OCI-LY1 (cell line): ENCODE results near the gene CHCHD6.

Experiments
- H2AFZ ChIP-seq: fragments of 200-600 bp; sonication (generic), shearing (Covaris generic); 2 replicates; pipeline ENCODE4 v1.6.0; 2014; ENCODE audit warnings: antibody characterized with exemption, mild to moderate bottlenecking, low read length
- H3F3A ChIP-seq: fragments of 200-600 bp; sonication (generic), shearing (Covaris generic); 2 replicates; pipeline ENCODE4 v1.6.0; 2014; ENCODE audit warnings: mild to moderate bottlenecking, antibody characterized with exemption, low read length, moderate library complexity; ENCODE audit not compliant: insufficient read depth
- H3K27ac ChIP-seq: fragments of 200-600 bp; sonication (generic); 2 replicates; pipeline ENCODE4 v1.5.1; 2014; ENCODE audit warnings: low read length, mixed run types, mild to moderate bottlenecking, low read depth; ENCODE audit not compliant: poor library complexity, severe bottlenecking
- H3K27me3 ChIP-seq: fragments of 200-600 bp; sonication (generic); 2 replicates; pipeline ENCODE4 v1.6.0; 2014; ENCODE audit warnings: antibody characterized with exemption, mild to moderate bottlenecking, low read length, moderate library complexity; ENCODE audit not compliant: insufficient read depth
- H3K36me3 ChIP-seq: fragments of 200-600 bp; sonication (generic); 2 replicates; pipeline ENCODE4 v1.6.1; 2014; ENCODE audit warnings: mild to moderate bottlenecking, antibody characterized with exemption, low read length, moderate library complexity, mixed read lengths; ENCODE audit not compliant: insufficient read depth
- H3K4me1 ChIP-seq: fragments of 200-600 bp; sonication (generic); 2 replicates; pipeline ENCODE4 v1.5.1; 2014; ENCODE audit warnings: mild to moderate bottlenecking, low read length, moderate library complexity; ENCODE audit not compliant: insufficient read depth, severe bottlenecking
- H3K4me2 ChIP-seq: fragments of 200-600 bp; sonication (generic), shearing (Covaris generic); 2 replicates; pipeline ENCODE4 v1.6.1; 2014; ENCODE audit warnings: low read length
- H3K4me3 ChIP-seq: fragments of 200-600 bp; sonication (generic); 2 replicates; pipeline ENCODE4 v1.5.1; 2014; ENCODE audit warnings: low read length, low read depth, mild to moderate bottlenecking, mixed read lengths; ENCODE audit not compliant: poor library complexity, severe bottlenecking
- H3K79me2 ChIP-seq: fragments of 200-600 bp; shearing (Covaris generic); 2 replicates; pipeline ENCODE4 v1.6.1; 2016; ENCODE audit warnings: mixed run types, low read length, mixed read lengths; ENCODE audit not compliant: insufficient read depth
- H3K9ac ChIP-seq: fragments of 200-600 bp; sonication (generic), shearing (Covaris generic); 2 replicates; pipeline ENCODE4 v1.6.1; 2014; ENCODE audit warnings: mild to moderate bottlenecking, low read length, mixed read lengths
- H3K9me2 ChIP-seq: fragments of 200-600 bp; sonication (generic), shearing (Covaris generic); 2 replicates; pipeline ENCODE4 v1.6.1; 2014; ENCODE audit warnings: low read depth, mild to moderate bottlenecking, low read length, mixed read lengths
- H3K9me3 ChIP-seq: fragments of 200-600 bp; shearing (Covaris generic); 2 replicates; pipeline ENCODE4 v1.6.1; 2014; ENCODE audit warnings: low read length, mixed read lengths
- H4K20me1 ChIP-seq: fragments of 200-600 bp; sonication (generic), shearing (Covaris generic); 2 replicates; pipeline ENCODE4 v1.6.0; 2016; ENCODE audit warnings: mild to moderate bottlenecking, low read length; ENCODE audit not compliant: insufficient read depth
- CTCF ChIP-seq: fragments of 200-600 bp; sonication (generic), shearing (Covaris generic); IDR thresholded peaks from 2 replicates; pipeline ENCODE4 v1.5.1; 2017; ENCODE audit warnings: mild to moderate bottlenecking, antibody characterized with exemption, low read length, moderate library complexity, mixed read lengths
- EZH2 ChIP-seq: fragments of 200-600 bp; sonication (generic), shearing (Covaris generic); IDR thresholded peaks from 2 replicates; pipeline ENCODE4 v1.8.0; 2017; ENCODE audit warnings: borderline replicate concordance, mixed run types, mild to moderate bottlenecking, antibody characterized with exemption, low read length, moderate library complexity, mixed read lengths

Gene CHCHD6

GRCh38 chr3:126849768-126850167, 145.7 kb downstream of the CHCHD6 start:
- no peak overlapping the region for H3K4me2 ChIP-seq
- H3F3A ChIP-seq, result no peaks in the 10 kb centered on the region
- H3K9me2 ChIP-seq, result no peaks in the 10 kb centered on the region
- no peaks in the 10 kb centered on the region for H3K4me1 ChIP-seq
- no peak overlapping the region for H3K9ac ChIP-seq
- no peaks in the 10 kb centered on the region for H3K27me3 ChIP-seq
- no peak overlapping the region for H3K4me3 ChIP-seq
- H3K36me3 ChIP-seq, result no peaks in the 10 kb centered on the region
- H3K9me3 ChIP-seq, result no peaks in the 10 kb centered on the region
- no peak overlapping the region for H3K27ac ChIP-seq
- TF ChIP-seq EZH2 (no peak), CTCF (no peak)
- H4K20me1 ChIP-seq, result no peaks in the 10 kb centered on the region
- H3K79me2 ChIP-seq, result no peaks in the 10 kb centered on the region
- no peak overlapping the region for H2AFZ ChIP-seq

- Histone ChIP-seq H3K9ac (no peak overlapping the region), H3K9me2 (no peaks in the 10 kb centered on the region), H3K79me2 (no peaks in the 10 kb centered on the region), H4K20me1 (no peaks in the 10 kb centered on the region), H3K36me3 (no peaks in the 10 kb centered on the region), H3K27ac (no peak overlapping the region), H3K9me3 (no peaks in the 10 kb centered on the region), H3K4me3 (no peak overlapping the region), H3K4me2 (no peak overlapping the region), H3F3A (no peaks in the 10 kb centered on the region), H3K27me3 (no peaks in the 10 kb centered on the region), H2AFZ (no peak overlapping the region), H3K4me1 (no peaks in the 10 kb centered on the region)
- no peak for TF ChIP-seq EZH2
- TF ChIP-seq CTCF, result no peak
Observed at GRCh38 chr3:126850370-126851085, 146.5 kb downstream of the CHCHD6 start.

DNA sequence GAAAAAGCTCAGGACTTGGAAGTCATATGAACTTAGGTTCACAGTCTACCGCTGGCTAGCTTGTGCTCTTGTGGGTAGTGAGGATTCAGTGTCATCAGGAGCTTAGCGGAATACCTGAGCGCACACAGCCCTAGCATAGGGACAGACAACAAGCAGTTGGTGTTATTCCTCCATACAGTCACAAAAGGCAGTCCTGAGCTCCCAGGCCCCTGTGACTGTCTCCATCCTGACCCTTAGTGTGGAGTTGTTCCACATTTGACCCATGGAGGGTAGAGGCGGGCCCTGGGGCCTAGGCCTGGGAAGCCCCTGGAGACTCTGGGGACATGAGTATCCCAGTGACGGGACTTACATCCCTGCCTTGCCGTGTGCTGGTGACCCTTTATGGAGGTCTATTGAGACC, 147.3 kb downstream of the CHCHD6 start:
- Histone ChIP-seq H3K27me3 (no peaks in the 10 kb centered on the region), H3K4me1 (no peaks in the 10 kb centered on the region), H2AFZ (no peak overlapping the region), H3K4me3 (no peak overlapping the region), H3K4me2 (no peak overlapping the region), H3K27ac (no peak overlapping the region), H3K9me3 (no peaks in the 10 kb centered on the region), H3F3A (no peaks in the 10 kb centered on the region), H3K36me3 (no peaks in the 10 kb centered on the region), H3K9me2 (no peaks in the 10 kb centered on the region), H4K20me1 (no peaks in the 10 kb centered on the region), H3K79me2 (no peaks in the 10 kb centered on the region), H3K9ac (no peak overlapping the region)
- TF ChIP-seq CTCF, result no peak
- no peak for TF ChIP-seq EZH2
